ENCODE results near the gene UTS2B. TPM values are rescaled to one million over a fixed set of nuclear protein-coding genes. Genes with fewer than 3 reads are reported as not detected.

The UTS2B gene
- total and polyA plus RNA-seq, 11 donors: 0.17 to 1.1 (median 0.43) TPM; not detected in 8

GRCh38 chr3:191358929-191359328 lies 28.6 kb upstream of the UTS2B start:
- TF ChIP-seq CTCF (IDR thresholded peaks at IDR 0.05) (no peak), POLR2A (IDR thresholded peaks at IDR 0.05) (no peak)
- peaks cover 0 to 67% (median 62%) of the 10 kb centered on the region in 9 donors for H3K36me3 ChIP-seq
- peaks cover 3 to 48% (median 25%) of the 10 kb centered on the region in 12 donors for H3K4me1 ChIP-seq
- H3K27ac ChIP-seq: no peak overlapping the region
- no peak overlapping the region for H3K4me3 ChIP-seq
- H3K27me3 ChIP-seq: no peaks in the 10 kb centered on the region
- 81 to 83% (median 82%) methylated on average over 2 of the region's 2 CpGs for WGBS, 4 donors
- no peaks in the 10 kb centered on the region for H3K9me3 ChIP-seq
- no peak for DNase-seq
- no peak for ATAC-seq
- intact Hi-C loops (cut with DNase I): no loop called here

GRCh38 chr3:191357909-191358308 lies 27.6 kb upstream of the UTS2B start:
- Histone ChIP-seq H3K9me3 (no peaks in the 10 kb centered on the region), H3K4me1 (peaks cover 3 to 58% (median 32%) of the 10 kb centered on the region in 12 donors), H3K27me3 (no peaks in the 10 kb centered on the region), H3K36me3 (peaks cover 0 to 57% (median 52%) of the 10 kb centered on the region in 9 donors), H3K4me3 (peak overlapping the region in 1 of 12 donors; percentile 38), H3K27ac (peak overlapping the region in 1 of 12 donors; percentile 20)
- ATAC-seq (no peak), DNase-seq (no peak)
- TF ChIP-seq CTCF (IDR thresholded peaks at IDR 0.05) (no peak), POLR2A (IDR thresholded peaks at IDR 0.05) (no peak)
- WGBS, 4 donors: 86 to 89% (median 88%) methylated on average over 6 of the region's 6 CpGs
- intact Hi-C loops (cut with DNase I): no loop called here

GRCh38 chr3:191356631-191357439 lies 26.5 kb upstream of the UTS2B start:
- Histone ChIP-seq H3K27ac (peak overlapping the region in 11 of 12 donors; percentile 20 to 66 (median 55)), H3K36me3 (peaks cover 0 to 46% (median 41%) of the 10 kb centered on the region in 9 donors), H3K4me1 (peaks cover 3 to 68% (median 42%) of the 10 kb centered on the region in 12 donors), H3K9me3 (no peaks in the 10 kb centered on the region), H3K27me3 (no peaks in the 10 kb centered on the region), H3K4me3 (peak overlapping the region in 5 of 12 donors; percentile 2 to 38 (median 28))
- peak in 4 of 5 donors; percentile 13 to 62 (median 41) for DNase-seq
- WGBS, 4 donors: 36 to 43% (median 38%) methylated on average over 5 of the region's 5 CpGs
- no peak for TF ChIP-seq POLR2A (IDR thresholded peaks at IDR 0.05)
- no peak for TF ChIP-seq CTCF (IDR thresholded peaks at IDR 0.05)
- peak; percentile 75 to 77 (median 76) for ATAC-seq
- intact Hi-C loops (cut with DNase I): no loop called here

- Histone ChIP-seq H3K4me3 (no peak overlapping the region), H3K27ac (peak overlapping the region in 1 of 12 donors; percentile 63), H3K27me3 (no peaks in the 10 kb centered on the region), H3K4me1 (peaks cover 10 to 82% (median 56%) of the 10 kb centered on the region in 12 donors), H3K36me3 (peaks cover 0 to 32% (median 26%) of the 10 kb centered on the region in 9 donors), H3K9me3 (no peaks in the 10 kb centered on the region)
- TF ChIP-seq CTCF (IDR thresholded peaks at IDR 0.05) (no peak), POLR2A (IDR thresholded peaks at IDR 0.05) (no peak)
- intact Hi-C loops (cut with DNase I): no loop called here
- WGBS, 4 donors: 93 to 98% (median 97%) methylated on average over 4 of the region's 4 CpGs
- no peak for ATAC-seq
- no peak for DNase-seq
These were observed 25.1 kb upstream of the UTS2B start for GRCh38 chr3:191355406-191355805.
